CD4-positive, alpha-beta T cell treated with Interleukin-12 subunit alpha and Interleukin-12 subunit beta, for 1 hour (primary cell): Measurements from ENCODE around the gene CKAP2L.
"Not testable (repeated sequence)": the region's sequence is repeated elsewhere in the genome, so short reads cannot be mapped to it uniquely, and the experiment has no call there.

Experiments used
- DNase-seq: peaks from one replicate; pipeline ENCODE4 v3.0.0-alpha.2; 2020

Gene CKAP2L

DNA sequence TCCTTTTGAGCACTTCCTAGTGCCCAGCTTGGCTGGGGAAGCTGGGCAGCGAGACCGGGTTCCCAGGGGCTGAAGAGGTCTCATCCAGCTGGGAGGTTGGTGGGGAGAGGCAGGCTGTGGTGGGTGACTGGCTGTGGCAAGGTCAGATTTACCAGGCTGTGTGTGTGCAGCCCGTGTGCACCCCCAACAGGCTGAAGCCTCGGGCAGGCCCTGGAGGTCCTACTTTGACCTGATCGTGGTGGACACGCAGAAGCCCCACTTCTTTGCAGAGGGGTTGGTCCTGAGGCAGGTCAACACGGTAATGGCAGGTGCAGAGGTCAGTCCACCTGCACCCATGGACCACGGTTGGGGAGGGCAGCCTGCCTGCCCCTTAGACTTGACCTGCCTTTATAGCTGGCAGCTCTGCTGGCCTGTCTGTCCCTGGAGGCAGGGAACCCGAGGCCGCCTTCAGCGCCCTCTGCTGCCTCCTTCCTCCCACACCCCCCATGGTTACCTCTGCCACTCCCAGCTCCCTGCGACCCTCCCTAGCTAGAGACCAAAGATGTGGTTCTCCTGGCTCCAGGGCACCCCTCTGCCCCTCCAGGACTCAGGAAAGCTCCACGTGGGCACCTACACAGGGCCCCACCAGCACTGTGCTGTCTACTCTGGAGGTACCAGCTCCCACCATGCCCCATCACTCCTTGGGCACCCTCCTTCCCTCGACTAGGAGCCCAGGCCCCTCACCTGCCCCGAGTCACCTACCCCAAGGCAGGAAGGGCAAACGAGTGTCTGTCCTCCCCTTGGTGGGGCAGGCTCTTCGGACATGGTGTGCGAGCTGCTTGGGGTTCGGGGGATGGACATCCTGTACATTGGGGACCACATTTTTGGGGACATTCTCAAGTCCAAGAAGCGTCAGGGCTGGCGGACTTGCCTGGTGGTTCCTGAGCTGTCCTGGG is 39.6 kb downstream of the CKAP2L start:
- DNase-seq: no peak

GRCh38 chr2:112723995-112724394 is 40.4 kb downstream of the CKAP2L start:
- no peak for DNase-seq

DNA sequence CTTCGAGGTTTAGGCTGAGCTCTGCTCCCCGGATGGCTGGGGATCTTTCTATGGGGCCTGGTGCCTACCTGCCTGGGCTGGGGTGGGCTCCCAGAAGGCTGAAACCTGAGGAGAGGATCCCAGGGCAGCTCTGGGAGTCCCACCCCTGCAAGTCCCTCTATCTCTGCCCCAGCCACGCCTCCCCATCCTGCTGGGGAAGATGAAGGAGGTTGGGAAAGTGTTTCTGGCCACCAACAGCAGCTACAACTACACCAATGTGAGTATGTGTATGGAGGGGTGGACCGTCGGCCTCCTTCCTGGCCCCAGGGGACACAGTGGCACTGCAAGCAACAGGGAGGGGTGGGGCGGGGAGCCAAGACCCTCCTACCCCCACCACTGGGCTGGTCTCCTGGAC is 40.9 kb downstream of the CKAP2L start:
- DNase-seq: no peak

GRCh38 chr2:112722816-112723546 is 41.4 kb downstream of the CKAP2L start:
- no peak for DNase-seq

GRCh38 chr2:112721819-112722522 is 42.4 kb downstream of the CKAP2L start:
- no peak for DNase-seq

DNA sequence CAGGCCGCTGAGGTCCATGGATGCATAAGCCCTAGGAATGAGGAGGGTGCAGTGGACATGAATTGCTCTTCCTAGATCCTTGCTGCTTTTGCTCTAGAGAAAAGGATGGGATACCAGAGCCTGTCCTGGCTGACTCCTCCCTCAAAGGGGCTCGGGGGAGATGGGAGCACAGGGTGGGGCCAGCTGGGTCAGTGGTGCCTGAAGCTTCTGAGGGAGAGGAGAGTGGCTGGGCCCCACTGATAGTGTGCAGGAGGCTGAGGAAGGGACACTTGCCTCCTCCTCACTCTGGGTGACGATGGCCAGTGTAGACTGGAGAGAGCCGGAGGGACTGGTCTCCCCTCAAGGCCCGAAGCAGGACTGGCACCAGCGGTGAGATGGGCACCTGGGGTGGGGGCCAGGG is 43.6 kb downstream of the CKAP2L start, which contains the start of gene NT5DC4:
Gene NT5DC4, plus strand, starts transcription at position 236 of the 400 bp plus-strand sequence. Its CDS starts 60 bp downstream, at position 296.
- no peak for DNase-seq

DNA sequence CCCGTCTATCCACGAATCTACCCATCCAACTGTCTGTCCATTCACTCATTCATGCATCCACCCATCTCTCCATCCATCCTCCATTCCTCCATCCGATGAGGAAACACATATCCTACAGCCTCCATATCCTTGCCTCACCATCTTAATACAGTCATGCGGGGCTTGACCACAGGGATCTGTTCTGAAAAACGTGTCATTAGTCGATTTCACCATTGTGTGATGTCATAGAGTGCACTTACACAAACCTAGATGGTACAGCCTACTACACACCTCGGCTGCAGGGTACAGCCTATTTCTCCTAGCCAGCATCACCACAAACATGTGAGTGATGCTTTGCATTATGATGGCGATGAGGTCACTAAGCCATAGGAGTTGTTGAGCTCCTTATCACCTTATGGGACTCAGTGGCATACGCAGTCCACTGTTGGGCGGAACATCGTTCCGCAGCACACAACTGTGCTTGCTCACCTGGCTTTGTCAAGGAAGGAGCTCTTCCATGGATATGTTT is 45.5 kb downstream of the CKAP2L start:
- DNase-seq: no peak

- not testable (repeated sequence) for DNase-seq
Observed at GRCh38 chr2:112716826-112717352, 47.5 kb downstream of the CKAP2L start.

DNA sequence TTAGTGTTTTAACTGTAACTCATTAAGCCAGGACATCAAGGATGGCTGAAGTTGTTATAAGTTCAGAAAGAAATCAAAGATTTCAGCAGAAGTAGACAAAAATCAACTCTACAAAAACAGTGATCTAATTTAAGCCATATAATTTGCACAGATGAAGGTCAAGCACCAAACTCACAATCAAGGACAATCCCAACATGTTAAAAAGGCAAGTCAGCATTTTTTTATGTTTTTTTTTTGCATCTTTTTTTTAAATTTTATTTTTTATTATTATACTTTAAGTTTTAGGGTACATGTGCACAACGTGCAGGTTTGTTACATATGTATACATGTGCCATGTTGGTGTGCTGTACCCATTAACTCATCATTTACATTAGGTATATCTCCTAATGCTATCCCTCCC is 48.3 kb downstream of the CKAP2L start:
- DNase-seq: not testable (repeated sequence)

GRCh38 chr2:112714836-112715631 is 49.4 kb downstream of the CKAP2L start:
- DNase-seq: no peak

- no peak for DNase-seq
Observed at GRCh38 chr2:112714331-112714730, 50.1 kb downstream of the CKAP2L start.

DNA sequence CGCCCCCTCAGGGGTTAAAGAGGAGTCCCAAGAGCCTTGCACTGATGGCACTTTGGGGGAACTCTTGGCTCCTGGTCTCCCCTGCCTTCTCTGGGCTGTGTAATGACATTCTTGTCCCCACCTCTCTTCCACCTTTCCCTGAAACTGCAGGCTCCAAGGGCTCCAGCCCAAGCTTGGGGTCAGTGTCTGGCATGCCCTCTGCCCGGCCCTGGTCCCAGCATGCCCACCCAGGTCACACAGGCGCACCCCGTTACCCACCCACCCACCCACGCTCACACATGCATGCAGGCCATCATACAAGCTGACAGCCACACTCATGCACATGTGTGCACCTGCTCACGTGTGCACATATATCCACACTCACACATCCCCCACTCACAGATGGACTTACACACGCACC is 50.5 kb downstream of the CKAP2L start:
- no peak for DNase-seq

GRCh38 chr2:112713585-112713925 is 50.9 kb downstream of the CKAP2L start:
- no peak for DNase-seq

DNA sequence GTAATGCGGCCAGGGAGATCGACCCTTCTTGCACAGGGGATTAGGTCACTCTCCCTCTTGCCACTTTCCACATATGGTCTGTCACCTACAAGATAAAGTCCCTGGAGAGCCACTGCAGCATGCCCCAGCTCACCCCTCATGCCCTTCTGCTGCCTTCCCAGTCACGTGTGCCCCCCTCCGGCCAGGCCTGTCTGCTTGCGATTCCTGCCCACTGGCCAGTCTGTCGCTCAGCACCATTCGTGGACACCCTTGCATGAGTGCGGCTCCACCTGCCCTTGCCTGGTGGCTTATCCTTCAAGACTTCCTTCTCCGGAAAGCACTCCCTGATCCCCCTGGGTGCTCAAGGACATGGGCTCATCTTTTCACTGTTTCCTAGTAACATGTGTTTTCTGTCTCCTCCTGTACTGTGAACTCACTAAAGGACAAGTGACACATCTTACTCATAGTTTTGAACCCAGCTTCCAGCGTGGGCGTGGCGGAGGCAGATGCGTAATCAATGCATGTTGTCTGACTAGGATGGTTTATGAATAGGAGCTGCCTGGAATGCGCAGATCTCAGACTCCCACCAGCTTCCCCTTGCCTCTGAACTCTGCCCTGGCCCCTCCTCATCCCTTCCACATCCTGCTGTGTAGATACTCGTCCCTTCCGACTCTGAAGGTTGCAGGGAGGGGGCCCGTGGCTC is 51.4 kb downstream of the CKAP2L start:
- DNase-seq: no peak

- DNase-seq: no peak
Observed at GRCh38 chr2:112712465-112712864, 51.9 kb downstream of the CKAP2L start.

DNA sequence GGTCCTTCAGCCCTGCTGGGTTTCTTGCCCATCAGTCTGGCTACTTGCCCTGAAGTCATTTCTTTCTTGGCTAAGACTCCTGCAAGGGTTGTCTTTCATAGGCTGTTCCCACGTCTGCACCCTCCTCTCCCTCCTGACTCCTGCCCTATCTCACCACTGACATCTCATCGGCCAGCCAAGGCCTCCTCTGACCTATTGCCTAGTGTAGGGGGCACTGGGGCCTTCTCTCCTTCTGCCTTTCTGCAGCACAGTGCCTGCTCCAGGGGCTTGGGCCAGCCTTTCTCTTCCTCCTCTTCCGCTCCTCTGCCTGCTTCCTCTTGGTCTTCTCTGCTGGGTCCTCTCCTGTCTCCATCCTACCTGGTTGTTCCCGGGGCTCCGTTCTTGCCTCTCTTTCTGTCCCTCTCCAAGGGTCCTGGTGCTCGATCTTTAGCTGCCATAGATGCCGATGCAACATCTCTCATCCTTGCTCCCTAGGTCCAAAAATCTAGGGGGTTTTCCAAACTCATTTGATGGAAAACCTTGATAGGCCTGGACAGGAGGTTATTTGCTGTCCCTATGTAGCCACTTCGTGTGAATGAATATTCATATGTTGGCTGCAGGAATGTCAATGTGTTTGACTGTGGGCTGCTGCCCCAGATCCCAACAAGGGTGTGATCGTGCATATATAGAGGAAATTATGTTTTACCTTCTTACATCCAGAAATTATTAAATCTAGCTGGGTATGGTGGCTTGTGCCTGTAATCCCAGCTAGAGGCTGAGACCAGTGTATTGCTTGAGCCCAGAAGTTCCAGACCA is 53.3 kb downstream of the CKAP2L start:
- DNase-seq: no peak

GRCh38 chr2:112709703-112710102 is 54.7 kb downstream of the CKAP2L start:
- DNase-seq: no peak

GRCh38 chr2:112708968-112709367 is 55.4 kb downstream of the CKAP2L start:
- DNase-seq: no peak

- DNase-seq: not testable (repeated sequence)
Observed at GRCh38 chr2:112706947-112707346, 57.5 kb downstream of the CKAP2L start.

GRCh38 chr2:112706170-112706664 is 58.2 kb downstream of the CKAP2L start:
- DNase-seq: peak; percentile 49
